ENCODE measurements around the gene SNED1.

SNED1 gene

GRCh38 chr2:241109210-241110088 lies 111.0 kb downstream of the SNED1 start:
- Histone ChIP-seq H3K9ac (no peak overlapping the region), H3K27ac (no peak overlapping the region)
- no peak for TF ChIP-seq CTCF (IDR thresholded peaks at IDR 0.05)

GRCh38 chr2:241110089-241110606 lies 111.7 kb downstream of the SNED1 start:
- Histone ChIP-seq H3K4me1 (no peaks in the 10 kb centered on the region), H3K9me3 (ENCODE audit: control insufficient read depth, low read length) (no peaks in the 10 kb centered on the region), H3K4me3 (ENCODE audit: low read depth, low read length) (no peak overlapping the region), H3K36me3 (ENCODE audit: control insufficient read depth, insufficient read depth, low read length) (no peaks in the 10 kb centered on the region), H3K27me3 (ENCODE audit: control insufficient read depth, insufficient read depth, low read length) (no peaks in the 10 kb centered on the region), H3K9ac (no peak overlapping the region), H3K79me2 (no peaks in the 10 kb centered on the region), H2AFZ (no peak overlapping the region), H3K27ac (no peak overlapping the region), H3K4me2 (ENCODE audit: low read length) (no peak overlapping the region)
- TF ChIP-seq CTCF (IDR thresholded peaks at IDR 0.05) = no peak

More at GRCh38 chr2:241109210-241110088, 111.0 kb downstream of the SNED1 start:
- H3K4me3 ChIP-seq (ENCODE audit: low read depth, low read length) = no peak overlapping the region
- H3K79me2 ChIP-seq = no peaks in the 10 kb centered on the region
- no peaks in the 10 kb centered on the region for H3K27me3 ChIP-seq (ENCODE audit: control insufficient read depth, insufficient read depth, low read length)
- no peak overlapping the region for H3K4me2 ChIP-seq (ENCODE audit: low read length)
- no peaks in the 10 kb centered on the region for H3K4me1 ChIP-seq
- no peak overlapping the region for H2AFZ ChIP-seq
- no peaks in the 10 kb centered on the region for H3K9me3 ChIP-seq (ENCODE audit: control insufficient read depth, low read length)
- H3K36me3 ChIP-seq (ENCODE audit: control insufficient read depth, insufficient read depth, low read length) = no peaks in the 10 kb centered on the region

- Histone ChIP-seq H3K27ac (no peak overlapping the region), H3K4me3 (ENCODE audit: low read depth, low read length) (no peak overlapping the region), H3K4me1 (no peaks in the 10 kb centered on the region), H3K36me3 (ENCODE audit: control insufficient read depth, insufficient read depth, low read length) (no peaks in the 10 kb centered on the region), H3K27me3 (ENCODE audit: control insufficient read depth, insufficient read depth, low read length) (no peaks in the 10 kb centered on the region), H3K79me2 (no peaks in the 10 kb centered on the region), H2AFZ (no peak overlapping the region), H3K4me2 (ENCODE audit: low read length) (no peak overlapping the region), H3K9me3 (ENCODE audit: control insufficient read depth, low read length) (no peaks in the 10 kb centered on the region), H3K9ac (no peak overlapping the region)
- no peak for TF ChIP-seq CTCF (IDR thresholded peaks at IDR 0.05)
Observed at GRCh38 chr2:241110607-241111439, 112.4 kb downstream of the SNED1 start.

GRCh38 chr2:241111440-241111805 lies 113.0 kb downstream of the SNED1 start:
- H2AFZ ChIP-seq = no peak overlapping the region
- no peaks in the 10 kb centered on the region for H3K27me3 ChIP-seq (ENCODE audit: control insufficient read depth, insufficient read depth, low read length)
- H3K79me2 ChIP-seq = no peaks in the 10 kb centered on the region
- H3K4me1 ChIP-seq = no peaks in the 10 kb centered on the region
- no peak for TF ChIP-seq CTCF (IDR thresholded peaks at IDR 0.05)
- H3K9me3 ChIP-seq (ENCODE audit: control insufficient read depth, low read length) = no peaks in the 10 kb centered on the region
- no peak overlapping the region for H3K27ac ChIP-seq
- H3K9ac ChIP-seq = no peak overlapping the region
- no peaks in the 10 kb centered on the region for H3K36me3 ChIP-seq (ENCODE audit: control insufficient read depth, insufficient read depth, low read length)
- no peak overlapping the region for H3K4me2 ChIP-seq (ENCODE audit: low read length)
- no peak overlapping the region for H3K4me3 ChIP-seq (ENCODE audit: low read depth, low read length)
